ENCODE results near the gene CD300H.

The CD300H gene

DNA sequence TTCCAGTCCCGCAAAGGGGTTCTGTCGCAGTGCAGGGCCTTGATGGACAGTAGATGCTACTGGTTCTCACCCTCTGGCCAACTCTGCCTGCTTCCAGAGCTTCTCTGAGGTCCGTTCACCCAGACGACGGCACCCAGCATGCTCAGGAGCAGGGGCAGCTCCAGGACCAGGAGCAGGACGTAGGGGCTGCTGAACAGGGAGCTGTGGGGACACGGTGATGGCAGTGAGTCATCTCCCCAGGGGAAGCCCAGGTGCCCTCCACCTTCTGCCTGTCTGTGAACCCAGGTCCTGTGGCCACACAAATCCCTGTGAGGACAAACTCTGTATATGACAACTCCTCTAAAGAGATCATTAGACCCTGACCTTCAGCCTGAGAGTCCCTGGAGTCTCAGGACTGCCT lies 18.0 kb downstream of the CD300H start:
- TF ChIP-seq, protein P1, sequence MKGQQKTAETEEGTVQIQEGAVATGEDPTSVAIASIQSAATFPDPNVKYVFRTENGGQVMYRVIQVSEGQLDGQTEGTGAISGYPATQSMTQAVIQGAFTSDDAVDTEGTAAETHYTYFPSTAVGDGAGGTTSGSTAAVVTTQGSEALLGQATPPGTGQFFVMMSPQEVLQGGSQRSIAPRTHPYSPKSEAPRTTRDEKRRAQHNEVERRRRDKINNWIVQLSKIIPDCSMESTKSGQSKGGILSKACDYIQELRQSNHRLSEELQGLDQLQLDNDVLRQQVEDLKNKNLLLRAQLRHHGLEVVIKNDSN (IDR thresholded peaks at IDR 0.05) = no peak
- no peak for TF ChIP-seq CREB1 (IDR thresholded peaks at IDR 0.05; ENCODE audit: low read depth)
- no peak for TF ChIP-seq TCF12 (IDR thresholded peaks at IDR 0.05; ENCODE audit: low read depth)
- no peak for TF ChIP-seq FOXM1 (IDR thresholded peaks at IDR 0.05; ENCODE audit: borderline replicate concordance, low read depth)
- no peak for TF ChIP-seq TAF1 (IDR thresholded peaks at IDR 0.05; ENCODE audit: low read depth)
- TF ChIP-seq, protein P2, sequence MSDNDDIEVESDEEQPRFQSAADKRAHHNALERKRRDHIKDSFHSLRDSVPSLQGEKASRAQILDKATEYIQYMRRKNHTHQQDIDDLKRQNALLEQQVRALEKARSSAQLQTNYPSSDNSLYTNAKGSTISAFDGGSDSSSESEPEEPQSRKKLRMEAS (IDR thresholded peaks at IDR 0.05) = no peak
- no peak for TF ChIP-seq RAD21 (IDR thresholded peaks at IDR 0.05; ENCODE audit: low read depth)
- TF ChIP-seq YY1 (IDR thresholded peaks at IDR 0.05; ENCODE audit: low read depth) = no peak
- no peak for TF ChIP-seq NFIC (IDR thresholded peaks at IDR 0.05)
- no peak for TF ChIP-seq TEAD4 (IDR thresholded peaks at IDR 0.05)
- TF ChIP-seq EP300 (IDR thresholded peaks at IDR 0.05; ENCODE audit: borderline replicate concordance) = no peak
- TF ChIP-seq CEBPB (IDR thresholded peaks at IDR 0.05) = no peak
- TF ChIP-seq, protein P3, sequence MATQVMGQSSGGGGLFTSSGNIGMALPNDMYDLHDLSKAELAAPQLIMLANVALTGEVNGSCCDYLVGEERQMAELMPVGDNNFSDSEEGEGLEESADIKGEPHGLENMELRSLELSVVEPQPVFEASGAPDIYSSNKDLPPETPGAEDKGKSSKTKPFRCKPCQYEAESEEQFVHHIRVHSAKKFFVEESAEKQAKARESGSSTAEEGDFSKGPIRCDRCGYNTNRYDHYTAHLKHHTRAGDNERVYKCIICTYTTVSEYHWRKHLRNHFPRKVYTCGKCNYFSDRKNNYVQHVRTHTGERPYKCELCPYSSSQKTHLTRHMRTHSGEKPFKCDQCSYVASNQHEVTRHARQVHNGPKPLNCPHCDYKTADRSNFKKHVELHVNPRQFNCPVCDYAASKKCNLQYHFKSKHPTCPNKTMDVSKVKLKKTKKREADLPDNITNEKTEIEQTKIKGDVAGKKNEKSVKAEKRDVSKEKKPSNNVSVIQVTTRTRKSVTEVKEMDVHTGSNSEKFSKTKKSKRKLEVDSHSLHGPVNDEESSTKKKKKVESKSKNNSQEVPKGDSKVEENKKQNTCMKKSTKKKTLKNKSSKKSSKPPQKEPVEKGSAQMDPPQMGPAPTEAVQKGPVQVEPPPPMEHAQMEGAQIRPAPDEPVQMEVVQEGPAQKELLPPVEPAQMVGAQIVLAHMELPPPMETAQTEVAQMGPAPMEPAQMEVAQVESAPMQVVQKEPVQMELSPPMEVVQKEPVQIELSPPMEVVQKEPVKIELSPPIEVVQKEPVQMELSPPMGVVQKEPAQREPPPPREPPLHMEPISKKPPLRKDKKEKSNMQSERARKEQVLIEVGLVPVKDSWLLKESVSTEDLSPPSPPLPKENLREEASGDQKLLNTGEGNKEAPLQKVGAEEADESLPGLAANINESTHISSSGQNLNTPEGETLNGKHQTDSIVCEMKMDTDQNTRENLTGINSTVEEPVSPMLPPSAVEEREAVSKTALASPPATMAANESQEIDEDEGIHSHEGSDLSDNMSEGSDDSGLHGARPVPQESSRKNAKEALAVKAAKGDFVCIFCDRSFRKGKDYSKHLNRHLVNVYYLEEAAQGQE (IDR thresholded peaks at IDR 0.05; ENCODE audit: low read depth) = no peak
- TF ChIP-seq ZBTB7A (IDR thresholded peaks at IDR 0.05; ENCODE audit: low read depth) = no peak

DNA sequence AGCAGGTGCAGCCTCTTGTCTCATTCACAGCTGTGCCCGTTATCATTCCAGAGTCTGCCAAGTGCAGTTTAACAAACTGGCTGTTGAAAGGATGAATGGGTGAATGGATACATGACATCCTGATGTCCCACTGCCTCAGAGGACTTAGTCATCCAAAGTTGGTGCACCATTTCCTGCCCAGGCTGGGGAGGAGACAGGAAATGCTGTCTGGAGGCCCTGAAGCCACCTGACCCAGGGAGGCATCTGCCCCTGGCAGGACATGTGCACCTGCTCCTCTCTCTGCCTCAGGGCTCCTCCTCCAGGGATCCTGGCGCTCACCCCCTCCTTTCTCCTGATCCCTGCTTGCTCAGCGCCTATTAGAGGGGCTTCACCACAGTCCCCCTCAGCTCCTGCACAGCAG lies 19.6 kb downstream of the CD300H start:
- TF ChIP-seq EGR1 (IDR thresholded peaks at IDR 0.05) (no peak), EP300 (IDR thresholded peaks at IDR 0.05; ENCODE audit: borderline replicate concordance) (no peak), YY1 (IDR thresholded peaks at IDR 0.05; ENCODE audit: low read depth) (no peak), FOXM1 (IDR thresholded peaks at IDR 0.05; ENCODE audit: borderline replicate concordance, low read depth) (no peak), CEBPB (IDR thresholded peaks at IDR 0.05) (no peak), TAF1 (IDR thresholded peaks at IDR 0.05; ENCODE audit: low read depth) (no peak), NFIC (IDR thresholded peaks at IDR 0.05) (no peak), ZBTB7A (IDR thresholded peaks at IDR 0.05; ENCODE audit: low read depth) (no peak), CREB1 (IDR thresholded peaks at IDR 0.05; ENCODE audit: low read depth) (no peak), TEAD4 (IDR thresholded peaks at IDR 0.05) (no peak), RAD21 (IDR thresholded peaks at IDR 0.05; ENCODE audit: low read depth) (no peak), TCF12 (IDR thresholded peaks at IDR 0.05; ENCODE audit: low read depth) (no peak)
- TF ChIP-seq, protein P2 (IDR thresholded peaks at IDR 0.05) = no peak
- TF ChIP-seq, protein P1 (IDR thresholded peaks at IDR 0.05) = no peak
- TF ChIP-seq, protein P3 (IDR thresholded peaks at IDR 0.05; ENCODE audit: low read depth) = no peak

DNA sequence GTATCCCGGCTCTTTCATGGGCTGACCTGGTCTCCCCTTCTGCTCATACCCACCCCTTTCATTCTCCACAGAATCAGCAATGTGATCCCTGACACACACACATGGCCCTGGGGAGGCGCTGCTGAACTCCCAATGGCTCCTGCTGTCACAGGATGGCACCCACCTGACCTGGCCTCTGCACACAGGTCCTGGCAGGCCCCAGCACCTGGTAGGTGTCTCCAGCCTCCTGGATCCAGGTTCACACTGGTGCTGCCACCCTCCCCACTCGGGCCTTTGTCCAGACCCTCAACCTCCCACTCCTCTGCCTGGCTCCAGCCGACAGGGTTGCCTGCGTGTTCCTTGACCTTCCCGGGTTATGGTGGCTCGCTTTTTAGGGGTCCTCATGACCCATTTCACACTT lies 20.0 kb downstream of the CD300H start:
- TF ChIP-seq, protein P2 (IDR thresholded peaks at IDR 0.05) = no peak
- TF ChIP-seq NFIC (IDR thresholded peaks at IDR 0.05) = no peak
- no peak for TF ChIP-seq EGR1 (IDR thresholded peaks at IDR 0.05)
- TF ChIP-seq YY1 (IDR thresholded peaks at IDR 0.05; ENCODE audit: low read depth) = no peak
- TF ChIP-seq RAD21 (IDR thresholded peaks at IDR 0.05; ENCODE audit: low read depth) = no peak
- no peak for TF ChIP-seq CREB1 (IDR thresholded peaks at IDR 0.05; ENCODE audit: low read depth)
- no peak for TF ChIP-seq TEAD4 (IDR thresholded peaks at IDR 0.05)
- TF ChIP-seq FOXM1 (IDR thresholded peaks at IDR 0.05; ENCODE audit: borderline replicate concordance, low read depth) = no peak
- TF ChIP-seq CEBPB (IDR thresholded peaks at IDR 0.05) = no peak
- TF ChIP-seq, protein P3 (IDR thresholded peaks at IDR 0.05; ENCODE audit: low read depth) = no peak
- no peak for TF ChIP-seq EP300 (IDR thresholded peaks at IDR 0.05; ENCODE audit: borderline replicate concordance)
- no peak for TF ChIP-seq TAF1 (IDR thresholded peaks at IDR 0.05; ENCODE audit: low read depth)
- TF ChIP-seq TCF12 (IDR thresholded peaks at IDR 0.05; ENCODE audit: low read depth) = no peak
- TF ChIP-seq ZBTB7A (IDR thresholded peaks at IDR 0.05; ENCODE audit: low read depth) = no peak
- TF ChIP-seq, protein P1 (IDR thresholded peaks at IDR 0.05) = no peak

All from Ishikawa (cell line).